ENCODE data around the gene RASA4B.
"Not testable (repeated sequence)": the region's sequence is repeated elsewhere in the genome, so short reads cannot be mapped to it uniquely, and the experiment has no call there.

DNA sequence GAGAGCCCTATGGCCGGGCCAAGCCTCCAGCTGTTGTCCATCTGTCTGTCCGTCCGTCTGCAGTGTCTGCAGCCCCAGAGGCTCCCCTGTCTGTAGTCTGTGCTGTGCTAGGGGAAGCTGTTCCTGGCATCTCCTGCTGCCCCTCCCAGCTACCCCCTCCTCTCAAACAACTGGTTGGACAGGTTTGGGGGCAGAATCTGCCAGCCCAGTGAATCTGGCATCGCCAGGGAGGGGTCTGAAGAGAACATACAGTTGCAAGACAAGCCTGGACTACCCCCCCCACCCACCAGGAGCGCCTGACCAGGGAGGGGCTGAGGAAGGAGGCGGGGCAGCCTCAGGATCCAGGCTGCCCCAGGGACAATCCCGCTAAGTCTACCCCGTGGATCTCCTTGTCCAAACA, 26.0 kb upstream of the RASA4B start, which contains the start of gene UPK3BL2:
- not testable (repeated sequence) for TF ChIP-seq CTCF (conservative IDR thresholded peaks at IDR 0.05; ENCODE audit: low read depth, low read length); SMC3 (IDR thresholded peaks at IDR 0.05; ENCODE audit: low read depth, low read length); RFX5 (IDR thresholded peaks at IDR 0.05; ENCODE audit: low read depth, low read length)
